ENCODE data around the gene RASGRF1.

DNA sequence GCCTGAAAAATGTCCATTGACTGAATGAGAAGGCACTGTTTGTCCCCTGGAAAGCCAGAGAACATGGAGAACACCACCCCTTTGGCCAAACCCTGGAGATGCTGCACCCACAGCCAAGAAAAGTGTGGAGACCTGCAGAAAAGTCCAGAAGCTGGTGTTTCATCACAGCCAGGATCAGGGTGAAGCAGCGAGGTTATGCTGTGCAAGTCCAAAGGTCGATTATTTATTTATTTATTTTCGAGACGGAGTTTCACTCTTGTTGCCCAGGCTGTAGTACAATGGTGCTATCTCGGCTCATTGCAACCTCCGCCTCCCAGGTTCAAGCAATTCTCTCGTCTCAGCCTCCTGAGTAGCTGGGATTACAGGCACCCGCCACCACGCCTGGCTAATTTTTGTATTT is 140.2 kb downstream of the RASGRF1 start:
- TF ChIP-seq, protein P1, sequence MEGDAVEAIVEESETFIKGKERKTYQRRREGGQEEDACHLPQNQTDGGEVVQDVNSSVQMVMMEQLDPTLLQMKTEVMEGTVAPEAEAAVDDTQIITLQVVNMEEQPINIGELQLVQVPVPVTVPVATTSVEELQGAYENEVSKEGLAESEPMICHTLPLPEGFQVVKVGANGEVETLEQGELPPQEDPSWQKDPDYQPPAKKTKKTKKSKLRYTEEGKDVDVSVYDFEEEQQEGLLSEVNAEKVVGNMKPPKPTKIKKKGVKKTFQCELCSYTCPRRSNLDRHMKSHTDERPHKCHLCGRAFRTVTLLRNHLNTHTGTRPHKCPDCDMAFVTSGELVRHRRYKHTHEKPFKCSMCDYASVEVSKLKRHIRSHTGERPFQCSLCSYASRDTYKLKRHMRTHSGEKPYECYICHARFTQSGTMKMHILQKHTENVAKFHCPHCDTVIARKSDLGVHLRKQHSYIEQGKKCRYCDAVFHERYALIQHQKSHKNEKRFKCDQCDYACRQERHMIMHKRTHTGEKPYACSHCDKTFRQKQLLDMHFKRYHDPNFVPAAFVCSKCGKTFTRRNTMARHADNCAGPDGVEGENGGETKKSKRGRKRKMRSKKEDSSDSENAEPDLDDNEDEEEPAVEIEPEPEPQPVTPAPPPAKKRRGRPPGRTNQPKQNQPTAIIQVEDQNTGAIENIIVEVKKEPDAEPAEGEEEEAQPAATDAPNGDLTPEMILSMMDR (optimal IDR thresholded peaks at IDR 0.05 in 1 of 3, IDR thresholded peaks at IDR 0.05 in 1 of 3, conservative IDR thresholded peaks at IDR 0.05 in 1 of 3; ENCODE audit: extremely low read depth in 1 of 3, insufficient read depth in 2 of 3, low read length in 3 of 3): no peak
- no peak for TF ChIP-seq EZH2 (IDR thresholded peaks at IDR 0.05; ENCODE audit: low read length)
